NCI-H2107 (cell line): ENCODE data around the gene FAIM2.

ENCODE experiments used
- DNase-seq: peaks from one replicate; lab custom pipeline; 2025; lab: John Stamatoyannopoulos, UW

The FAIM2 gene

DNA sequence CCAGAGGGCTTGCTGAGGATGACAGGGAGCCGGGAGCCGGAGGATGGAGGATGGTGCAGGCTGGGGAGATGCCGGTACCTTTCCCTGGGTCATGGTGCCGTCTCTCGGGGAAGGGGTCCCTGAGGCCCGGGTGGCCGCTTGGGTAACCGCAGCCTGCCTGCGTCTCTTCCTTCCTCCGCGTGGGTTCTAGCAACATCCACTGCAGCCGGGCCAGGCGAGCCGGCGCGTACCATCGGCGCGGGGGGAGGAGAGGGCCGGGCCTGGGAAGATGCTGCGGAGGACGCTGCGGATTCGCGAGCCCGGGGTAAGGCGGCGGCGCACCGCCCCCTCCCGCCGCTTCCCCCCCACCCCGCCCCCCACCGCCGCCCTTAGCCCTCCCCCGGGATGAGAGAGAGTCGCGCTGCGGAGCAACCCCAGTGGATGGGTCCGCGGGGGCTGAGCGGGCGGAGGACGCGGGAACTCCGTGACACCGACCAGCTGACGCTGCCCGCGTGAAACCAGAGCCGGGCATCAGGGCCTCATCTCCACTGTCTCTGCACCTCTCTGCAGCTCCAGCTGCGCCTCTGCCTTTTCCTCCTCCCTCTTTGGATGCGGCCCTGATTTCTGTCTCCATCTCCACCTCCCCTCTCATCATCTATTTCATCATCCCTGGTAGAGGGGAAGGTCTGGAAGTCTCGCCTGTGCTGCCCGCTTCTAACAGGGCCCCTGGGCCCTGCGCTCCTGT lies at the start of gene FAIM2:
FAIM2 (minus strand) TSS at position 201 of the 724 bp plus-strand sequence; CDS start at position 93, 108 bp downstream.
- no peak for DNase-seq

DNA sequence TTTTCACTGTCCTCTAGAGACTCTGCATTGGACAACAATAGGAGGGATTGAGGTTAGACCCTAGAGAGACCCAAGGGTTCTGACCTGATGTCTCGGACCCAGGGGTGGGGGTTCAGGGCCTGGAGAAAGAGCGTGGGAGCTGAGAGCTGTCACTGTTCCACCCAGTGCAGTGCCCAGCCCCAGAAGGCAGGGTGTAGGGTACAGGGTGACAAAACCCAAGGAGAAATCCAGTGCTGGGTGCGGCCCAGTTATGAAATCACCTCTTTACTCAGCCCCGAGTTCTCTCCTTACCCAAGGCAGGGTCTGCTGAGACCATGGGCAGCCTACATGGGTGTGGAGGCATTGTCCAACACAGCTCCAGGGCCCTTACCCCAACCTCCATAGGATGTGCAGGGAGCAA lies 49.5 kb upstream of the FAIM2 start:
- DNase-seq: no peak

DNA sequence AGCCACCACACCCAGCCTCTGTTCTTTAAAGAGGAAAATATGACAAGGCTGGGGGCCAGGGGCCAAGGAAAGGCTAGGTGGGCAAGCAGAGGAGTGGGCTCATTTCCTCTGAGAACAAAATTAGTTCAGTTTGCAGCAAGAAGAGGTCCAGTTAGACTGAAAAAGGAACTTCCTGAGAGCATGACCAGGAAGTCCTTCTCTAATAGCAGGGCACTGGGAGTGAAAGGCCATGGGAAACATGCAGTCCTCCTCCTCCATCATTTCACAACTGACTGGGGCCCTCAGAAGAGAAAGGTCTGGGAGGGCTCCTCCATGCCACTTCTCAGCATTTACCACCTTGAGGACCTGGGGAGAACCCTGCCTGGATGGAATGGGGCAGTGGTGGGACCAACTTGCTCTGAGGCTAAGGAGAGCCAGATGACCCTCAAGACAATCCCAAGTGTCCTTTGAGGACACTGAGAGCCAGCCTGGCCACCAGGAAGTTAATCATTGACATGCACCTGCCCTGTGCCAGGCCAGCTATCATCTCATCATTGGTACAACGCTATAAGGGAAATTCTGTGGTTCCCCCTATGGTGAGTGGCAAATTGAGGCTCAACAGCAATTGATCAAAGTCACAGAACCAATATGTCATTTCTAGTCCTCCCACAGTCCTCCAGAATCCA lies 48.8 kb upstream of the FAIM2 start:
- DNase-seq: no peak

DNA sequence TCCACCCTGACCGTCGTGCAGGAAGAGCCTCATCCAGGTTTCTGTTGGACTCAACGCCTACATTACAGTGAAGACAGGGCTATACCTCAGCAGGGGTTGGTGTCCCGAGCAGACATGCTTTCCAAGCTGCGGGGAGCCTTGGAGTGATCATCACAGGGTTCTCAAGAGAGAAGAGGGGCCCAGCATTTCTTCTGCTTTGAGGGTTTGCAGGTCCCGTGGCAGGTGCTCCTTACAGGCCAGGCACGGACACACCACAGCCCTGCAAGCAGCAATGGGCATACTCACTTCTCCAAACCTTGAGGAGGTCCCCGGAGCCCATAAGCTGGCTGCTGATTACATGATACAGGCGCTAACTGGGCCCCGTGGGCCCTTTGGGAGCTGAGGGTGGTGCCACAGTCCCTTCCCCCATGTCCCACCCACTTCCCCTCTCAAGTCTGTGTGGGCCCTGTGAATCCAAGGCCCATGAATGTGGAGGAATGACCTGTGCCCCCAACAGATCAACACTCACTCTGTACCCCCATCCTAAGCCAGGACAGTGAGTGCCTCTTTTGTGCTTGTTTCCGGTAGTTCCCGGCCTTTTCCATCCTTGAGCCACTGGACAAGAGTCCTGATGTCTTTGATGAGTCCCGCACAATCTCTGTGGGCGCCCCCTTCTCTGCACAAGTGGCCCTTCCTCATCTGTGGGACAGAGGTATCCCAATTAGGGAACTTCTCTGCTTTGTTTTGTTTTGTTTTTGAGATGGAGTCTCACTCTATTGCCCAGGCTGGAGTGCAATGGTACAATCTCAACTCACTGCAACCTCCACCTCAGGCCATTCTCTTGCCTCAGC lies 47.9 kb upstream of the FAIM2 start:
- no peak for DNase-seq

DNA sequence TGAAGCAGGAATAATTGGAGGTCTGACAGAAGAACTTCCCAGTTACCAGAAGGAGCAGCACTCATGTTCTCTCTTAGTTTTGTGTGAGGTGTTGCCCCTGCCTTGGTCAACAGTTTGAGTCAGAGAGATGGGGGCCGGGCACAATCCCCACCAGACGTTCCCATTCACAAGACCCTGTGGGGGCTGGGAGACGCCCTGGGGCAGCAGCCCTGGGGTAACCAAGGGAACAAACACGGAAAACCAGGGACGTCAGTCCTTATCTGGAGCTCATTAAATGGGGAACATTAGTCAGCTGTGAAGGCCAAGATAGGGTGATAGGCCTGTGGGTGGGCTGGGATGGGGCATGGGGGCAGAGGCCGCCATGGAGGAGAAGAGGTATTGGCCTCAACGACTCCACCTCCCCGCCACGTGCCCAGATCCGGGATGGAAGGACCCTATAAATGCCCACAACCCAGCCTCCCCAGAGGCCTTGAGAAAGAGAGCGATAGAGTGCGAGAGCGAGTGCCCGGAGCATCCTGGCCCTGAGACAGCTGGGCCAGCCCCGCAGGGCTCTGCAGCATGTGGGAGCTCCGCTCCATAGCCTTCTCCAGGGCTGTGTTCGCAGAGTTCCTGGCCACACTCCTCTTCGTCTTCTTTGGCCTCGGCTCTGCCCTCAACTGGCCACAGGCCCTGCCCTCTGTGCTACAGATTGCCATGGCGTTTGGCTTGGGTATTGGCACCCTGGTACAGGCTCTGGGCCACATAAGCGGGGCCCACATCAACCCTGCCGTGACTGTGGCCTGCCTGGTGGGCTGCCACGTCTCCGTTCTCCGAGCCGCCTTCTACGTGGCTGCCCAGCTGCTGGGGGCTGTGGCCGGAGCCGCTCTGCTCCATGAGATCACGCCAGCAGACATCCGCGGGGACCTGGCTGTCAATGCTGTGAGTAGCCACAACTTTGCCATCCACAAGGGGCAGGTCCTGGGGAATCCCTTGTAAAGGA lies 46.9 kb upstream of the FAIM2 start, which contains the start of gene AQP2:
AQP2 (plus strand) TSS at position 465 of the 979 bp plus-strand sequence; CDS start at position 559, 94 bp downstream.
- DNase-seq: no peak

DNA sequence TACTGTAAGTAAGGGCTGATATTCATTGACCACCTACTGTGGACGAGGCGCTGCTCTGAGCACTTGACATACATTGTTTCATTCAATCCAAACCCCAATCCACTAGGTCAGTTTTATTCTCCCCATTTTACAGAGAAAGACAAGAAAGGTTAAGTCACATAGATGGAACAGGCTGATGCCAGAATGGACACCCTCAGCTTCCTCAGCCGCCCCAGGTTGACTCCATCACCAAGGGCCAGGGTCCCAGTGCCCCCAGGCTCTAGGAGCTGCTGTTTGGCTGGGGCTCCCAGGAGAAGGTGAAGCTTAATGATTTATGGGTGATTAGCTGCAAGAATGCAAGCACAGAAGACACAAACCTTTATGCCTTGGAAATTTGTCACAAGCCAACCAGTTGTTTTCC lies 46.2 kb upstream of the FAIM2 start:
- no peak for DNase-seq

DNA sequence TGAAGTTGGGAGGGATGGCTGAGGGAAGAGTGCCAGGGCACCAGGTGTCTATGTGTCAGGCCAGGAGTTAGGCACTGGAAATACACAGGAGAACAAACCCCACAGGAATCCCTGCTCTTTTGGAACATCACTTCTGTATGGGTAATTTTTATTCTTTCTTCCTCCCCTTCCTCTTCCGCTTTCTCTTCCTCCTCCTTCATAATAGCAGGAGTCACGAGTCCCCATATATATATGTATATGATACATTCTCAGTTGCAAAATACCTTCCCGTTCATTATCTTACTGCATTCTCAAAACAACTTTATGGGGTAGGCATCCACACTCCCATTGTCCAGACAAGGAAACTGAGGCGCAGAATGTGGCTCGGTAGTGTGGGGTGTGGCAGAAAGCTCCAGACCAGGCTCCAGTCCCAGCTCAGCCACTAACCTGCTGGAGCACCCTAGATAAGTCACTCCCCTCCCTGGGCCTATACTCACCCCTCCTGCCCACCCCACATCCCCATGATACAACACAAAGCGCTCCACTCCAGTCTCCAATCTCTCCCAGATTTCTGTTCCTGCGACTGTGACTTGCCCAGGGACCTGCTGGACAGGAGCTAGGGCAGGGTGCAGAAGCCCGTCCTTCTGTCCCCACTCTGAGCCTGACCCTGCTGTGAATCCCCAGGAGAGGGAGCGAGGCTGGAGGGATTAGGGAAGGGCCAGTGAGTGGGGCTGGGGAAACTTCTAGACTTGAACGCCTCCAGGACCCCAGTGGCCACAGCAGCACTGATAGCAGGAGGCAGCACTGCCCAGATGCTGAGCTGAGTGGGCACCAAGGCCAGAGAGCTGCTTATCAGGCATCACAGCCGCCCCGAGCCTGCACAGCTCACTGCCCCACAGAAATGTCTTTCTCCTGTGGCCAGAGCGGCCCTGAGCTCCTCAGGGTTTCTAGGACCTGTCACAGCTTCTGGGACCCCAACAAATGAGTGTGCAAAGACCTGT lies 45.5 kb upstream of the FAIM2 start:
- no peak for DNase-seq

DNA sequence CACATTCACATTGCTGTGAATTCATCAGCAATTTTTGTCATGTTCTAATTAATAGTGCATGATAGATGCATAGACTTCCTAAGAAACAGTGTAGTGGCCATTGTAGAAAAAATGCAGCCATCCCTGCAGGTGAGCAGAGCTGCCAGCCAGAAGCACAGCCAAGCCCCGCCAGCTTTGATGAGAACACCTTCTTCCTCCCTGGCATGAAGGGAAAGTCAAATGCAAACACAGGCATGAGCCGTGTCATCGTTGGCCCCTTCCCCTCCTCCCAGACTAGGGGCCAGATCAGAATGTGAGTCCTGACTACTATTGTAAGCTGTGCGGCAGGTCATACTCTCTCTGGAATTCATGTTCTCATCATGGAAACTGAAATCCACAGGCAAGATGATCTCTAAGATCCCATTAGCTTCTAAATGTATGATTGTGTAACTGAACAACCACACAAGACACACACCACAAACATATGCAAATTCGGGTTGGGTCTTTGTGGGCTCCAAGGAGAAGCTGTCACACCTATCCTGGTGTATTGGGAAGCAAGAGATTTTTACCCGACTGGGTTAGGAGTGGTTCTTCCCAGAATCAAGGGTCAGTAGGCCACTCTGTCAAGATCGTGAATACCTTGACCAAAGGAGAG lies 44.0 kb upstream of the FAIM2 start:
- no peak for DNase-seq

DNA sequence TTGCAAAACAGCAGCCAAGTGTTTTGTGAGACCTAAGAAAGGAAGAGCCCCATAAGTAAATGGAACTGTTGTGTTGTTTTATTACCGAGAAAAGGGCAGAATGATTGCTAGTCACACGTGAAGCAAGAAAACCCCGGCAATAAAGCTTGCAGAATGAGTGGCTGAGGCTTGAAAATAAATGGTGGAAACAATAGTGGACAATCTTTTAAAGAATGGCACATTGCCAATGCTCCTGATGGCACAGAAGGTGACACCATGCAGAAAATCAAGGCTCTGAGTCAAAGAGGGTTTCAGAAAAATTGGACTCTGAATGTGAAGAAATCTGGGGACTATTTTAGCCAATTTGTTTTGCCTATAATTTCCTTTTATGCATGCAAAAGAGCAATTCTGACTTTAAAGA lies 42.8 kb upstream of the FAIM2 start:
- DNase-seq: no peak

DNA sequence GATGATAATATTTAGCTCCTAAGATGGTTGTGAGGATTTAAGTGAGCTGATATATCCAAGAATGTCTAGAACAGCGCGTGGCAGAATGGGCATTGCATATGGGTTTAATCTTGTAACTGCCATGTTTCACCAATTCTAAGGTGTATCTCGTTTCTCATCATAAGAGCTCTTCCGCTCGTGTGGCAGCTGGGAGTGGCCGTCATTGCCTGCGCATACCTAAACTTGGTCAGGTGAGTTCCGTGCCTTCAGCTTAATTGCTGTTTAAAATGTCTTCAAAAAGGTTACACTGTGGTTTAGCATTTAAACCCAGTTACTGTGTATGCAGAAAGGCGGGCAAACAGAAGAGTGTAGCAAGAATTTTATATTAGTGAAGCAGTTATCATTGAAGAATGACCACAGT lies 42.4 kb upstream of the FAIM2 start:
- DNase-seq: no peak

DNA sequence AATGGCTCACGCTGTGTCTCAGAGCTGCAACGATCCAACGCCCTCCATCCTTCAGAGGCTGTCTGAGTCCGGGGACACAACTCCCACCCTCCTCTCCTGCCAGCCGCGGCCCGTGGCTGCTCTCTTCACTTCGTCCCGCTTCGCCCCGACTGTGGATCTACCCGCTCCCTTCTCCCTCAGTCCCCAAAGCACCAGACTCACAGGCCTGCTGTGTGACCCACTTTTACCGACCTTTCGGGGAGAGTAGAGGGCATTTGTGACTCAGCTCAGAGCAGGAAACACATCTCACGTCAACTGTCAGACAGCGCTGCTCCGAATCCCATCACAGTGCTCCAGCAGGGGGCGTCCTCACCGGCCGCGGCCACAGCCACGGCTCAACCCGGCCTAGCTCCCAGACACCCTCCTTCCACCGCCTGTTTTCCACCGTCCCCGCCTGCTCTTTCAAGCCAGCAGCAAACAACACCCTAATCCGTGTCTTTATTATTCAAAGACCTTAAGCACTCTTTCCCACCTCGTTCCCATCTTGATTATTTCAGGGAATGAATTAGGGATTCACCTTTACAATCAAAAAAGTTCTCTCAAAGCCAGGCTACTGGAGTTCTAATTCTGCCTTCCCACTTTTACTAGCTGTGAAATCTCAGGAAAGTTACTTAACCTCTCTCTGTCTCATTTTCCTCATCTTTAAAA lies 41.8 kb upstream of the FAIM2 start:
- DNase-seq: no peak

DNA sequence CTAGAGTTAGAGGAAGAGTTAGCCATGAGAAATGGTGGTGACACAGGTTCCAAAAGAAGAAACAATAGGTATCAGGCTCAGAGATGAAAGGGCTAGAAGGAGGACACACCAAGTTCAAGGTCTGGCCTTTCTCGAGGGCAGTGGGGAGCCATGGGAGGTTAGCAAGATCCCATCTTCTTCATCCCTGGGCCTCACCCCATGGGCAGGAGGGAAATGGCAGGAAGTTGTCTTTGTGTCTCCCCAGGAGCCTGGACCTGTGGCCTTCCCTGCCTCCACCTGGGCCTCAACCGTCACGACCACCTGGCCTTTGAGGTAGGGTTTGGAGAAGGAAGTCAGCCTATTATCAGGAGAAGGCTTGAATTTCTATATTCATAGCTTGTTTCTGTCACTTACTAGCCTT lies 41.0 kb upstream of the FAIM2 start:
- DNase-seq: no peak

DNA sequence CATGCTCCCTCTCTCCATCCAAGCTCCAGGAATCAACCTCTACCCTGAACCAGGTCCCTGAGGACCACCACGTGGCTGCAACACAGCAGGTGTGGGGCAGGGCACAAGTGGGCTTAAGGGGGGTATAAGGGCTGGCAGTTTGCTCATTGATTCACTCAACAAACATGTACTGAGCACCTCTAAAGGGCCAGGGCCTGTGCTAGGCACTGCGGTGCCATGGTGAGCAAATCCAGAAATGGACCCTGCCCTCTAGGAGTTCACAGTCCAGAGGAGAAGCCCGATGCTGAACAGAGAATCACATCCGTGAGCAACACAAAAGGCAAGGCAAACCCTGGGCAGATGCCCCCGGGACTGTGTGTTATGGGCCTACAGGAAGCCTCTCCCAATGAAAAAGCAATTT lies 40.3 kb upstream of the FAIM2 start:
- no peak for DNase-seq

DNA sequence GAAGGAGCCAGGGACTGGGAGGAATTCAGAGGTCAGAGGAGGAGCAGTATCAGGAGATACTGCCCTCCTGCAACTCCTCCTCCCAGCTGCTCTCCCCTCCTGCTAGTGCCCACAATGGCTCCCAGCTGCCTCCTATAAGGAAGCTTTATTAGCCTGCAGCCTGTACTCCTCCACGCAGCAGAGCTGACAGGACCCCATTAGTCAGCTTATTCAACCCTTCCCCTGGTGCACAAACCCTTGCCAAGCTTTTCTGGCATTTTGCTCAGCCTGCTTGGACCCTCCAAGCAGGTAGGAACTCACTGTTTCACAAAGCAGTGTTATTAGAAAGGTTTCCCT lies 39.9 kb upstream of the FAIM2 start:
- DNase-seq: no peak

DNA sequence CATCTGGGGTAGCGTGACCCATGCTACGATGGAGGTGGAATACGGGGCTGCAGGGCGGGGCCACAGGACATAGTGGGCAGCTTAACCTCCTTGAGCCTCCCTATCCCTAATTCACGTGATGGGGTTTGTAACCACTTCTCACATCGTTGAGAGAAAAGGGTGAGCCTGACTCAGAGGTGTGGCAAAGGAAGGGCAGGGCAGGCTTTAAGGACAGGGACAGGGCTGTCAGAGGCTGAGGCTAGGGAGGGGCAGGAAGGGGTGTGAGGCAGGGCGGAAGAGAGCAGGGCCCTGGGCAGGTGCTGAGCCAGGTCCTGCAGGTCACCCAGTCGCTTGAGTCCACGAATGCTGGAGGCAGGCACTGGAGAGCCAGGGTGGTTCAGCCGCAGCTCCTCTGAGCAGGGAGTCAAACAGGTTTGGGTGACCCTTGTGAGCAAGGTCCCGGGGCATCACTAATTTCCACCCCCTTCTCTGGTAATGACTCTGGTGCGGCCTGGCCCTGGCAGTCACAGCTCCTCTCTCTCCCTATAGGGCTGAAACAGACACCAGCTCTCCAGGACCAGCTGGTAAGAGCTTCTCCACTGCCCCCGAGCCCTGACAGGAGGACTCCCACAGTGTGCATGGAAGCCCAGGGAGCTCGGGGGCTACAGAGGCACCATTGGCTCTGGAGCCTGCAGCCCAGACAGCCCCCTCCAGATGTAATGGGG lies 39.4 kb upstream of the FAIM2 start:
- no peak for DNase-seq

DNA sequence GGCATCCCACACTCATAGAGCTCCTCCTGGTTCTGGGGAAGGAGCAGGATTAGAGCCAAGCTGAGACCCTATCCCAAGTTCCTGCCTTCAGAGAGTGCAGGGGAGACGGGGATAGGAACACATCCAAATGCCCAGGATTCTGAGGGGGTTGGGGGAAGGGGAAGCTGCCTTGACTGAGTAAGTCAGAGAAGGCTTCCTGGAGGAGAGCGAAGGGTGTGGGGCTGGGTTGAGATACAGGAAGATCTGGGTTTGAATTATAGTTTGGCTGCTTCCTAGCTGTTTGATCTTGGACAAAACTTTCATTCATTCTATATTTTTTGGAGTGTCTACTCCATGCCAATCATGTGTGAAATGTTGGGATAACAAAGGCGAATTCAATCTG lies 38.8 kb upstream of the FAIM2 start:
- DNase-seq: no peak

DNA sequence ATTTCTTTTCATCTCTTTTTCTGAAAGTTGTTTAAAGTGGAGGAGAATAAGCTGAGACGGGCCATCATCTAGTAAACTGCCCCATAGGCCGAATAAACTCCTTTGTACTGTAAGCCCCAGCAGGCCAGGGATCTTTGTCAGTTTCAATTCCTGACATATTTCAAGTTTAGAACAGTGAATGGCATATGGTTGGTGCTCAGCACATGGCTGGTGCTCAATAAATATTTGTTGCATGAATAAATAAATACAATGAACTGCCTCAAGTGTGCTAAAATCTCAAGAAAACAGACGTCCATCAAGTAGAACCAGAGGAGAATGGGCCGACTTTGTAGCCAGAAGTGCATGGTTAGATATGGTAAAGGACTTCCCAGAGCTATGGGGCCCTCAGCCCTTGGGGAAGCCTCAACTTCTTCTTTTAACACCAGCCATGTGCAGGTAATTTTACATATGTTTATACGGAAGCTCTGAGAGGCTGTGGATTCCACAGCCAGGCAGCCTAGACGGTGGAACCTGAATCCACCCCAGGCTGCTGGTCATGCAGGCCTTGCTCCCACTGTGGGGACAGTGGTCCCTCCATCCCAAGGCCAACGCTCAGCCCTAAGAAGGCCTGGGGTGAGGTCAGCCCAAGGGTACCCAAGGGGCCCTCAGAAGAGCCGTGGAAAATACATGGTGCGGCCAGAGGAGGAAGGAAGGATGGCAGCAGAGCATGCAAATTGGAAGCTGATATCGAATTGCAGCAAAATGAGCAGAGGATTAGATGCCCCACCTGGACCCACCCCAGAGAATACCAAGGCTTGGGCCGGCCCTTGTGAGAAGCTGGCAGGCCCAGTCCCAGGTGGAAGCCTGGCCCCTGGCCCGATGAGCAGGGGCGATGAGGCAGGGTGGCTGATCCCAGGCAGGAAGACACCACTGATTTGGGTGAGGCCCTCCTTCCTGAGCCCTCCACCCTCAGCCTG lies 38.1 kb upstream of the FAIM2 start:
- no peak for DNase-seq

DNA sequence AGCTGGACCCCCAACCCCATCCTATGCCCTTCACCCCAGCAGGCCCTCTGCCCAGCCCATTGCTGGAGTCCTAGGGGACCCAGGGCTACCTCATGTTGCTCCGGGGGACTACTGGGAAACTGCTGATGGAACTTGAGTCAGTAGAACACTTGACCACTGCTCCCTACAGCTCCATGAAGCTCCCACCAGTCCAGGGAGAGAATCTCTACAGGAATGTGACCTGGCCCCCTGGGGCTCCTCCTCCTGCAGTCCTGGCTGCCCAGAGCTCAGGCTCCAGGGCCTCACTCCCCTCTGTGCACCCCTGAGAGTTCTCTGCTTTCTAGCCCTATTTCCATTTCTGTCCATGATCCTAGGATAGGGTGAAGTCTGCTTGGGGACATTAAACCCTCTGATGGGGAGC lies 36.0 kb upstream of the FAIM2 start:
- no peak for DNase-seq
